H4 (cell line): ENCODE results near the gene GTF3C5. TPM values are rescaled to one million over a fixed set of nuclear protein-coding genes. Genes with fewer than 3 reads are reported as not detected.
"Not testable (repeated sequence)": the region's sequence is repeated elsewhere in the genome, so short reads cannot be mapped to it uniquely, and the experiment has no call there.

Experiments used
- DNase-seq: peaks from one replicate; pipeline ENCODE4 v3.0.0-alpha.2; 2015; ENCODE audit warnings: low spot score
- total RNA-seq: library from RNA; depleted of rRNA; stranded (reverse); fragments of >200 nt; shearing (Covaris generic); gene quantifications from 2 replicates; pipeline ENCODE4 v1.2.3, GENCODE V29; 2014

GTF3C5 gene
- total RNA-seq, 1 experiment from 2014 or later: 54.6 TPM

DNA sequence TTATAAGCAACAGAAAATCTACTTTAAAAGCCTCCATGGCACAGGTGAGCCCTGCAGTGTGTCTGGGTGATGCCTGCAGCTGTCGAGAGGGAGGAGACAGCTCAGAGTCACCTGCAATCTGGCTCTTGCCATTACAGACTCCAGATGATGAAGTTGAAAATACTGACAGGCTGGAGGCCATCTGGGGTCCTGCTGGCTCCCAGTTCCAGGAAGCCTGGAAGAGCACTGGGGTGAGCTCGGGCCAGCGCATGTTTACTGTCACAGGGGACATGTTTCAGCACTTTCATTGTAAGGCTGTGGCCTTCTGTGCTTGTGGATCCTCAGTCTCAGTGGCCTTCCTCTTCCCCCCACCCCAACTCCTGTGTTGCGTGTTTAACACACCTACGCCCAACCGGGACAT, 59.4 kb downstream of the GTF3C5 start:
- DNase-seq: no peak

GRCh38 chr9:133090752-133091385, 60.1 kb downstream of the GTF3C5 start:
- DNase-seq: no peak

DNA sequence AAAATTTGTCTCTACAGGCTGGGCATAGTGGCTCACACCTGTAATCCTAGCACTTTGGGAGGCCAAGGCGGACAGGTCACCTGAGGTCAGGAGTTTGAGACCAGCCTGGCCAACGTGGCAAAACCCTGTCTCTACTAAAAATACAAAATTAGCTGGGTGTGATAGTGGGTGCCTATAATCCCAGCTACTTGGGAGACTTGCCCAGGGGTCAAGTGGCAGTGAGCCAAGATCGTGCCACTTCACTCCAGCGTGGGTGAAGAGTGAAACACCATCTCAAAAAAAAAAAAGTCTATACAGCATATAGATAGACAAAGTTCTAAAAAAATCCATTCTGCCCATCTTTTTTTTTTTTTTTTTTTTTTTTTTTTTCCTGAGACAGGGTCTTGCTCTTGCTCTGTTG, 63.6 kb downstream of the GTF3C5 start:
- DNase-seq: not testable (repeated sequence)

DNA sequence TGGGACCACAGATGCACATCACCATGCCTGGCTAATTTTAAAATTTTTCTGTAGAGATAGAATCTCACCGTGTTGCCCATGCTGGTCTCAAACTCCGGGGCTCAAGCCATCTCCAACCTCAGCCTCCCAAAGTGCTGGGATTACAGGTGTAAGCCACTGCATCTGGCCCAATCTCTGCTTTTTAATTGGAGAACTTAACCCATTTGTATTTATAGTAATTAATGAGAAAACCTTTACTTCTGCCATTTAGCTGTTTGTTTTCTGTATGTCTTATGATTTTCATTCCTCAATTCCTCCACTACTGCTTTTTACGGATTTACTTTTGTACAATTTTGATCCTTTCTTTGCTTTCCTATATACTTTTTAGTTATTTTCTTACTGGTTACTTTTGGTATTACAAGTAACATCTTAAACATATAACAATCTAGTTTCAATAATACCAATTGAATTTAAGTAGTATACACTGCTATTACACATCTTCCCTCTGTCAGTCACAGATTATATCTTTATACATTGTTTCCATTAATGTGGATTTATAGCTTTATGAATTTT, 64.1 kb downstream of the GTF3C5 start:
- DNase-seq: no peak

DNA sequence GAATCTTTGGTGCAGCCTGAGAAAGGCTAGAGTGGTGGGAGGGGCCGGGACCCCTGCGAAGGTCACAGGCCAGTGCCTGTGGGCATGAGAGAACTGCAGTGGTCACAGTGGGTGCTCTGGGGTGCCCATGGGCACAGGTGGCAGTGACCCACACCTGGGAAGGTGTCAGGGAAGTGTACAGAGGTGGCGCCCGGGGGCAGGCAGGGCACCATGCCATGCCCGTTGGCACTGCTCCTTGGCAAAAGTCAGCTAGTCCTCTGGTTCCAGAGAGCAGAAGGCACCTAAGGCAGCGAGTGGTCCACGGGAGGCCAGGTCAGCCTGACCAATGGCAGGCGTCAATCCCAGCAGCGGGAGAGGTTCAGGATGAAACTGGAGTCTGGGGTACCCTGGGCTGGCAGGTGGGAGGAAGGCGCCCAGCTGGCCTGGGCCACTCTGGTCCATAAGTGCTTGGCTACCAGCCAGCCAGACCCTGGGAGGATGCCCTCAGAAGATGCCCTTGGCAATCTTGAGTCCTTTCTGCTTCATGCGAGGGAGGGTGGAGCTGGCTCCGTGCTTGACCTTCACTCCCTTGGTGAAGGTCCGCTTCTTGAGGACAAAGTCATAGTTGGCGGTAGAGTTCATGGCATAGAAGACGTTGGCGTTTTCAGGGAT, 67.4 kb downstream of the GTF3C5 start:
- no peak for DNase-seq

DNA sequence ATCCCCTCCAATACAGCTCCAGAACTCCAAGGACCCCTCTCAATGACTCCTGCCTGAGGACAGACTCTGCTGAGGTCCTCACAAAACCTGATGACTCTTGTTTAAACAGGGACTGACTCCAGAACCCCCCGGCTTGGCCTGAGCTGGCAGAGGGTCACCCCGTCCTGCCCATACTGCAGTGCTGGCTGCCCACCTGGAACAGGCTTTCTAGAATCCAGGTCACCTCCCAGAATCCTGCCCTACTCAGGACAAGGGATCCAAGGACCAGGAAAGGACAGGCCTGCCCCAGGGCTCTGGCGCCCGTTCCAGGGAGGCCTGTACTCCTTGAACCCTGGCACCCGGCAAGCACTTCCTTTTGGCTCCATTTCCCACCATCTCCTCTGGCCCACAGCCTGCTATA, 68.1 kb downstream of the GTF3C5 start:
- no peak for DNase-seq

GRCh38 chr9:133099726-133100505, 69.1 kb downstream of the GTF3C5 start:
- DNase-seq: no peak

DNA sequence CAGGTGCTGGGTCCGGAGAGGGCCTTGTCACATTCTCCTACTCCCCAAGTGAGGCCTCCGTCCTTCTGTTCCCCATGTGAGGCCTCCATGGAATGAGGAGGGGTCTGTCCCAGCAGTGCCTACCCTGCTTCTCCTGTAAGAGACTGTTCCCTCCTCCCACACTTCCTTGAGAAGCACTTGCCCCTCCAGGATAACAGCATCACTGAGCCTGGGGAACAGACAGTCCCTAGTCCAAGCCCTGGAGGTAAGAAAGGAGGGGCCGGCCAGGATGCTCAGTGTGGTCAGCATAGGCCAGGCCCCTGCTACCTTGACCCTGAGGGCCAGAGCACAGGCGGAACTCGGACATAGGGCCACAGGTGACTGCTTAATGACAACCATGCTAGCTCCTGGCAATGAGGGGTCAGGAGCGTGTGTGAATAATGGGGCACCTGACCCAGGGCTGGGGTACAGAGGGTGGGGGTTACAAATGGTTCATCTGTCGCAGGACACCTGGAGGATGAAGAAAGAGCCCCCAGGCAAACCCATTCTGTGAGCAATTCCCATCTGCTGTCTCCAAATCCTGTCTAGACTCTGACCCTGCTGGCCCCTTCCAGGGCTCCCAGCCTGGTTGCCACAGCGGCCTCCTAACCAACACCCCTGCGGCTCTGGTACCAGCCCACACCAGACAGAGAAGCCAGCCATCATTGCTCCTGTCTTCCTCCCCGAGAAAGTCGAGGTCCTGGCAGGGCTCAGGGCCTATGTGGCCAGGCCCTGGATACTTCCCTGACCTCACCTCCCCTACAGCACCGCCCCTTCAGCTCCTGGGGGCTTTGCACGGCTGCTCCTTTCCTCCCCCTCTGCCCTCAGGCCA, 69.9 kb downstream of the GTF3C5 start:
- DNase-seq: no peak

DNA sequence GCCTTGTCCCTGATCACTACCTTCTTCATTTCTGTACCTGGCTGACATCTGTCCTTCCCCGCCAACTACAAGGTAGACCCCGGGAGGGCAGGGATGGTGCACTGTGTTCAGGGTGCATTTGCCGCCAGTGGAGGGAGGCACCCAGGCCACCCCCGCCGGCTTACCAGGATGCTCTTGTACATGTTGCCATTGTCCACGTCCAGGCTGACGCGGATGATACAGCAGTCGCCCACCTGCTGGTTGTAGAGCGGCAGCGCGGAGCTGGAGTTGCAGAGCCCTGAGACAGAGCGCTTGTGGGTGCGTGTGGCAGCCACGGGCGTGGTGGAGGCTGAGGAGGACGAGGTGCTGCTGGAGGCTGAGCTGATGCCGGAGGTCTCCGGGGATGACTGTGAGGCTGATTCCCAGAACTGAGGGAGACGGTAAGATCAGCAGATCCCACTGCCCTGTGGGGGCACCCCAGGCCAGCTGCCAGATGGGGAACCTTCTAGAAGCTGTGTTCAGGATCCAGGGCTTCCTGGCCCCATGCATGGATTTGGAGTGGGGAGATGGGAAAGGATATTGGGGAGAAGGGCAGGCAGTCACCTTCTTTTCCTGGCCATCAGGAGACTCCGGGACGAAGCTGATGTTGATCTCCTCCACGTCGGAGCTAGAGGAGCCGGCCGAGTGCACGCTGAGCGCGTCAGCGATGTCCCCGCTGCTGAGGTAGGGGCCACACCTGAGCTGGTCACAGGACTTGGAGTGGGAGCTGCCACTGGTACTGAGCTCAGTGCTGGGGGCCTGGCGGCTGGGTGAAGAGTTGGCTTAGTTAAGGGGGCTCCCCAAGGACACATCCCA, 70.8 kb downstream of the GTF3C5 start:
- no peak for DNase-seq

DNA sequence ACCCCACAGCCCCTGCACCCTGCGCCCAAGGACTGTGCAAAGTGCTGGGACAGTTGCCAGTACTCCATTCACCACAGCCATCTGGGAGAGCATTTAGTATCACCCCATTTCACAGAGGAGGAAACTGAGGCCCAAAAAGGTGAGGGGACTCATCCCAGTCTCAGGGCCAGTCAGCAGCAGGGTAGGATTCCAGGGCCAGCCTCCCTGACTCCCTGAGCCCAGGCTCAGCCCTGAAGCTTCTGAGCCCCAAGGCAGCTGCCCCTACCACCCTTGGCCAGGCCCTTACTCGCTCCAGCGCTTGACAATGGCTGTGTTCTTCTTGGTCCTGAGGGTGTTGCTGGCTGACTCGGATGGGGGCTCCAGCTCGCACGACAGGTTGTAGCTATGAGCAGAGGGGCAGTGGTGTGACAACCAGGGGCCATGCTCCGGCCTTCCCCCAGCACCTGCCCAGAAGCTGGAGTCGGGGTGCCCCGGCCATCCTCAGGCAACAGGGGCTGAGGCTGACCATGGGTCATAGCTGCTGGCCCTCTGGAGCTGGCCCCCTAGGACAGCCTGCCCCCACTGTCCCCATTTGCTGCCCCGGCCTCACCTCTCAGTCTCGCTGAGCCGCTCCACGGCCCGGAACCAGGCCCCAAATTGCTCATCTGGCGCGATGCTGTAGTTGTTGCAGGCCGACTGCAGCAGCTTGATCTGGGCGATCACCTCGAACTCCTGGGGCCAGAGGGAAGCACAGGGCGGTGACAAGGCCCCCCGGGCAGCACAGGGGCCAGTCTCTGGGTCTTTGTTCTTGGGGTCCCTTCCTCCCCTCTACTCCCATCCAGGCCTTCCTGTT, 71.6 kb downstream of the GTF3C5 start:
- DNase-seq: no peak

- no peak for DNase-seq
These were observed 72.6 kb downstream of the GTF3C5 start for GRCh38 chr9:133103183-133103986.

DNA sequence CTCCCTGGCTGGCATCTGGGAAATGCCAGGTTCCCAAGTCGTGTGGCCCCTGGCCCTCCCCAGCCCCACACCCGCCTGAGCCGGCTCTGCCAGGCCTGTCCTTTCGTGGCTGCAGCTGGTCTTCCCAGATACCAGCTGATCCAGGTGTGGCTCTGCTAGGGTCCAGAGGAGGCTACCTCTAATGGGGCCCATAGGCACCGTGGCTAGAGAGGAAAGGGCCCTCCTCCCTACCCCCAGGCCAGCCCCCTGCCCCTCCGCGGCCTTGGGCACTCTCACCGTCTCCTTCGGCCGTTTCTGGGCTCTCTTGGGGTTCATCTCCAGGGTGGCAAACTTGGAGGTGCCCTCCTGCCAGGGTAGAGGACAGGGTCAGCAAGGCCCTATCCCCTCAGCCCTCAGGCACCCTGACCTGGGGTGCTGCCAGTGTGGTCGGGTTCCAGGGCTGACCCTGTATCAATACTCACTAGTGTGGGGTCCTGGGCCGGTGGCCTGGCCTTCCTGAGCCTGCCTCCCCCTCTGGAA, 73.2 kb downstream of the GTF3C5 start:
- DNase-seq: no peak

DNA sequence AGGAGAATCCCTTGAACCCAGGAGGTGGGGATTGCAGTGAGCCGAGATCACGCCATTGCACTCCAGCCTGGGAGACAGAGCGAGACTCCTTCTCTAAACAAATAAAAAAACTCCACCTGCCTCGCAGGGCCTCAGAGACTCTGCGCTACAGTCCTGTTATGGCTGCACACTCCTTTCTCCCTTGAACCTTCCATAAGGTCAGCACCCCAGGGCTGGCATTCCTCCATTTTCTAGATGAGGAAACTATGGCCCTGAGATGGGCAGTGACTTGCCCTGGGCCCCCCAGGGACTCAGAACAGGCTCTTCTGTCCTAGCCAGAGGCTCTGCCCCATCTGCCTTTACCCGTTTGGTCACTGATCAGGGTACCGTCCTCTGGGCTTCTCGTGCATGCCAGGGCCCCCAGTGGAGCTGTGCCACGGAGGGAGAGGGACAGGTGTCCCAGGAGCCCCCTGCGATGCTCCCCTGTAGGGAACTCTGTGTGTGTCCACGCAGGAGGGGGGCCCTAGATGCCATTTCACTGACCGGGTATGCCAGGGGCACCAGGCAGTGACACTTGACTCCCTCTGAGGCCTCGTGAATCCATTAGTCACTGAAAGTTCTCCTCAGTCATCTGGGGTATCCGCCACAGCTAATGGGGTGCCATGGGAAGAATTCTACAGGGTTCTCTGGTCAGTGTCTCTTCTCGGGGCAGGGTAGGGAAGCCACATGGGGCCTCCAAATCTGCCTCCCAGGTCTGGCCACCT, 74.1 kb downstream of the GTF3C5 start:
- no peak for DNase-seq

GRCh38 chr9:133105461-133105770, 74.6 kb downstream of the GTF3C5 start:
- DNase-seq: no peak

DNA sequence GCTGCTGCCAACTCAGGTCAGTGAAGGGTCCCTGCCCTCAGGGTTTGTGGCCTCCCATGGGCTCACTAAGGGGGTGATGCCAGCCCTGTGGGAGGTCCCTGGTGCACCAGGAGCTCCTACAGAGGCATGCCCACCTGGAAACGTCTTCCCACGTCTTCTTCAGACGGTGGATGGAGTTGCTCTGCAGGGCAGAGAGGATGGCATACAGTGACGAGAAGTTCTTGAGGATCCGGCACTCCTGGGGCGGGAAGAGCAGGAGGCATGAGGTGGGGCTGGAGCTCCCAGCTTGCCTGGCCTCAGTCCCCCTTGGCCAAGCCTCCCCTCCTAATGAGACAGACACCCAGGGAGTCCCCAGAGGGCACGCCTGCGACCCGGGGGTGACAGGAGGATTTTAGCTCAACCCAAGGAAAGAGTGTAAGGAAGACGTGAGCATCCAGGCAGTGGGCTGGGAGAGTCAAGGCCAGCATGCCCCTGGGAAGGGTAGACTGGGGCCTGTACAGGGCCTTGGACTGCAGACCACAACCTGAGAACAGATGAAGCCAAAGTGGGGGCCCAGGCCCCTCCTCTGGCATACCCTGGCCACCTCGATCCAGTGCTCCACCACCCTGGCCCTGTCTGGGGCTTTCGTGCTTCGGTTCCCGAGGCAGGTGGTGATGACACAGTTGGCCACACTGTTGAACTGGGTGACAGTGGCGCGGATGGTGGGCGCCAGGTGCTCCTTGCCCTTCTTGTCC, 75.9 kb downstream of the GTF3C5 start:
- no peak for DNase-seq

- no peak for DNase-seq
These were observed 76.5 kb downstream of the GTF3C5 start for GRCh38 chr9:133107245-133107722.
